ENCODE results near the gene SLC16A5. TPM values are rescaled to one million over a fixed set of nuclear protein-coding genes. Genes with fewer than 3 reads are reported as not detected.
"Not testable (repeated sequence)": the region's sequence is repeated elsewhere in the genome, so short reads cannot be mapped to it uniquely, and the experiment has no call there.

Gene SLC16A5
- total RNA-seq, 4 donors from 2014 or later: 65.9 to 94.6 (median 79.5) TPM

GRCh38 chr17:75124819-75125162, 37.0 kb downstream of the SLC16A5 start:
- H3K4me1 ChIP-seq: peaks cover 13 to 82% (median 38%) of the 10 kb centered on the region in 4 donors
- DNase-seq: no peak
- no peaks in the 10 kb centered on the region for H3K36me3 ChIP-seq
- H3K4me3 ChIP-seq: no peak overlapping the region
- no peaks in the 10 kb centered on the region for H3K27me3 ChIP-seq
- intact Hi-C loops (cut with DNase I; ENCODE audit: low total_unique reads) (no loop called here), in situ Hi-C loops (cut with MboI; ENCODE audit: low pct_ligation_motif_present in 1 of 4, low pct_unique_long_range_greater_than_20kb in 1 of 4, low sequenced_read_pairs in 3 of 4) (no loop called here)
- no peaks in the 10 kb centered on the region for H3K9me3 ChIP-seq
- 76% methylated on average over 4 of the region's 4 CpGs; no CpG with 5 or more reads in 1 of the 2 donors for WGBS, 2 donors (ENCODE audit: low coverage in 1 of 2)
- peak overlapping the region; percentile 82 to 89 (median 84) for H3K27ac ChIP-seq
- TF ChIP-seq EP300 (IDR thresholded peaks at IDR 0.05; ENCODE audit: low read depth) (no peak), POLR2AphosphoS5 (IDR thresholded peaks at IDR 0.05) (no peak), POLR2A (IDR thresholded peaks at IDR 0.05) (no peak), CTCF (IDR thresholded peaks at IDR 0.05) (no peak)

- H3K4me1 ChIP-seq: peaks cover 10 to 85% (median 42%) of the 10 kb centered on the region in 4 donors
Observed at GRCh38 chr17:75125984-75126383, 38.2 kb downstream of the SLC16A5 start.

GRCh38 chr17:75126954-75127353, 39.2 kb downstream of the SLC16A5 start:
- Histone ChIP-seq H3K27ac (peak overlapping the region; percentile 54 to 97 (median 72)), H3K27me3 (no peaks in the 10 kb centered on the region), H3K4me3 (no peak overlapping the region), H3K9me3 (no peaks in the 10 kb centered on the region), H3K4me1 (peaks cover 10 to 85% (median 40%) of the 10 kb centered on the region in 4 donors), H3K36me3 (no peaks in the 10 kb centered on the region)
- 93 to 98% methylated on average over 5 to 8 of the region's 8 CpGs for WGBS, 2 donors (ENCODE audit: low coverage in 1 of 2)
- DNase-seq: no peak
- intact Hi-C loops (cut with DNase I; ENCODE audit: low total_unique reads) (no loop called here), in situ Hi-C loops (cut with MboI; ENCODE audit: low pct_ligation_motif_present in 1 of 4, low pct_unique_long_range_greater_than_20kb in 1 of 4, low sequenced_read_pairs in 3 of 4) (no loop called here)
- TF ChIP-seq POLR2AphosphoS5 (IDR thresholded peaks at IDR 0.05): no peak
- TF ChIP-seq POLR2A (IDR thresholded peaks at IDR 0.05): no peak
- TF ChIP-seq EP300 (IDR thresholded peaks at IDR 0.05; ENCODE audit: low read depth): no peak
- TF ChIP-seq CTCF (IDR thresholded peaks at IDR 0.05): no peak

More at GRCh38 chr17:75125984-75126383, 38.2 kb downstream of the SLC16A5 start:
- H3K27me3 ChIP-seq: no peaks in the 10 kb centered on the region
- no peaks in the 10 kb centered on the region for H3K9me3 ChIP-seq
- WGBS, 2 donors (ENCODE audit: low coverage in 1 of 2): 54 to 63% methylated on average over 2 to 3 of the region's 3 CpGs
- in situ Hi-C loops (cut with MboI; ENCODE audit: low pct_ligation_motif_present in 1 of 4, low pct_unique_long_range_greater_than_20kb in 1 of 4, low sequenced_read_pairs in 3 of 4): no loop called here
- H3K36me3 ChIP-seq: no peaks in the 10 kb centered on the region
- no peak overlapping the region for H3K4me3 ChIP-seq
- H3K27ac ChIP-seq: peak overlapping the region in 3 of 4 donors; percentile 82 to 86 (median 83)
- TF ChIP-seq EP300 (IDR thresholded peaks at IDR 0.05; ENCODE audit: low read depth) (no peak), POLR2AphosphoS5 (IDR thresholded peaks at IDR 0.05) (no peak)
- intact Hi-C loops (cut with DNase I; ENCODE audit: low total_unique reads): no loop called here
- DNase-seq: no peak

- in situ Hi-C loops (cut with MboI; ENCODE audit: low pct_ligation_motif_present in 1 of 4, low pct_unique_long_range_greater_than_20kb in 1 of 4, low sequenced_read_pairs in 3 of 4); H3K9me3 ChIP-seq; H3K27me3 ChIP-seq; H3K36me3 ChIP-seq; H3K4me3 ChIP-seq; intact Hi-C loops (cut with DNase I; ENCODE audit: low total_unique reads): not testable (repeated sequence)
- 59 to 68% methylated on average over 5 of the region's 5 CpGs for WGBS, 2 donors (ENCODE audit: low coverage in 1 of 2)
- peak overlapping the region; percentile 54 to 97 (median 72) for H3K27ac ChIP-seq
- H3K4me1 ChIP-seq: peaks cover 10 to 79% (median 40%) of the 10 kb centered on the region in 4 donors
- peak; percentile 38 for DNase-seq
Observed at GRCh38 chr17:75127936-75128335, 40.2 kb downstream of the SLC16A5 start.

GRCh38 chr17:75128694-75129505, 41.1 kb downstream of the SLC16A5 start:
- Histone ChIP-seq H3K4me1 (peaks cover 10 to 69% (median 38%) of the 10 kb centered on the region in 4 donors), H3K4me3 (no peak overlapping the region), H3K9me3 (no peaks in the 10 kb centered on the region), H3K27me3 (no peaks in the 10 kb centered on the region), H3K36me3 (no peaks in the 10 kb centered on the region), H3K27ac (peak overlapping the region; percentile 54 to 97 (median 72))
- intact Hi-C loops (cut with DNase I; ENCODE audit: low total_unique reads) (no loop called here), in situ Hi-C loops (cut with MboI; ENCODE audit: low pct_ligation_motif_present in 1 of 4, low pct_unique_long_range_greater_than_20kb in 1 of 4, low sequenced_read_pairs in 3 of 4) (no loop called here)
- DNase-seq: no peak
- no peak for TF ChIP-seq CTCF (IDR thresholded peaks at IDR 0.05)
- no peak for TF ChIP-seq EP300 (IDR thresholded peaks at IDR 0.05; ENCODE audit: low read depth)
- TF ChIP-seq POLR2A (IDR thresholded peaks at IDR 0.05): no peak
- TF ChIP-seq POLR2AphosphoS5 (IDR thresholded peaks at IDR 0.05): no peak
- WGBS, 2 donors (ENCODE audit: low coverage in 1 of 2): 89% methylated on average over 21 of the region's 33 CpGs; no CpG with 5 or more reads in 1 of the 2 donors
